ENCODE data around the gene SYNDIG1L.

GRCh38 chr14:74395094-74395493 is 30.9 kb downstream of the SYNDIG1L start:
- TF ChIP-seq CTCF (IDR thresholded peaks at IDR 0.05) = no peak
- TF ChIP-seq POLR2A (IDR thresholded peaks at IDR 0.05) = no peak

Data from testis (tissue), 2 donors.